Measurements from ENCODE around the gene PDE4D. TPM values are rescaled to one million over a fixed set of nuclear protein-coding genes. Genes with fewer than 3 reads are reported as not detected.

PDE4D gene
- total and polyA plus RNA-seq, 10 of the 15 experiments (the other 5 are each of a cell fraction or from before 2014, with no cell fraction given): 0.87 to 4.1 (median 2.2) TPM

DNA sequence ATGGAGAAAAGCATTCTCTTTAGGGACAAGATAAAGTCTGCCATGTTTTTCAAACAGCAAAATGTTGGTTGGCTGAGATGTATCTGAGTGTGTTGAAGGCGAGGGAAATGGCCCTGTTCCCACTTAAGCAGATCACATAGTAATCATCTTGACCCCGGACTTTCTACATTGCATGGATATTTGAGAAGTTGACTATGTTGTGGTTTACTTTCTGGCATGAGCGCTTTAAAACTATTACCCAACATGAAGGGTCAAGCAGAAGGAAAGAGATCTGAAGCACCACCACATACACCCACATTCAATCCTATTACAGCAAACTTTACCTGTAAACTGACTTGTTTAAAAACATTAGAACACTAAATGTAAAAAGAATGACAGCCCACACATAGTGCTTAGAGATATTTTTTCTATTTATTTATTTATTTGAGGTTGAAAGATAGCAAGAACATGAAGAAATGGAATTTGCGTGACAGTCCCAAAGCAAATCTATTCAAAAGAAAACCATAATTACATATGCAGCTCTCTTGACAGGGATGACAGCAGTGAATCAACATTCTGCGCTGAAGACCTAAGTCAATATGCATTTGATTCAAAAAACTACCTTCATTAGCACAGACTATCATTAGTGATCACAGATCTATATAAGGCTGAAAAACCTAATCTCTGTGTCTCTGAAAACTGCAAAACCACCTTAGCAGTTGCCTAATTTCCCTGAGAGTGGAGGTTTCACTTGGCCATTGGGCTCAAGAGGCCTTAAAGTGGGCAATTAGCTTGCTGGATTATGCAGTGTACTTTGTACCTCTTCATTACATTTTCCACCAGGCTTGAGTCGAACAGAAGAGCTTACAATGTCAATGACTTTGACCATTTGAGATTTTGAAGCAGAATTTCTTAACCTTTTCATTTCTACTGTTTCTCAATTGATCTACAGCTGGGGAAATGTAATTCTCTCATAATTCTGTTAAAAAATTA, 195.0 kb downstream of the PDE4D start:
- H3K27ac ChIP-seq (ENCODE audit: control insufficient read depth, insufficient read depth): no peak overlapping the region
- no peak overlapping the region for H3K4me2 ChIP-seq (ENCODE audit: control insufficient read depth, insufficient read depth)
- CTCF ChIA-PET: interaction anchor here (1.4 kb wide), 1 partner anchor 25 kb away, joined by 3 read pairs; no protein-coding TSS in a partner anchor
- no peaks in the 10 kb centered on the region for H3K4me1 ChIP-seq (ENCODE audit: control insufficient read depth, insufficient read depth, low read length)
- SMC1A ChIA-PET (ENCODE audit: uncharacterized antibody, unreplicated experiment): interaction anchor here (1.0 kb wide), 3 partner anchors 13 to 192 kb away, joined by 3 to 4 read pairs (median 3); no protein-coding TSS in a partner anchor
- H3K4me3 ChIP-seq: no peak overlapping the region
- no TSS peak for BruUV-seq (replicated peaks)
- no peak overlapping the region for H3K9ac ChIP-seq (ENCODE audit: control insufficient read depth, insufficient read depth, low read length)
- in situ Hi-C loops (cut with MboI) (no loop called here), intact Hi-C loops (cut with micrococcal nuclease; ENCODE audit: unreplicated experiment) (no loop called here)
- H3K79me2 ChIP-seq (ENCODE audit: control insufficient read depth, insufficient read depth, low read length): no peaks in the 10 kb centered on the region
- RAD21 ChIA-PET (ENCODE audit: unreplicated experiment): no interaction called here
- WGBS (ENCODE audit: insufficient coverage, insufficient replicate concordance, low lambda C conversion rate, missing lambda C conversion rate): 45% methylated on average over 6 of the region's 6 CpGs
- no peaks in the 10 kb centered on the region for H4K20me1 ChIP-seq (ENCODE audit: control insufficient read depth, insufficient read depth)
- DNase-seq (ENCODE audit: low read depth, low spot score) (no peak), FAIRE-seq (no peak), ATAC-seq (no peak)
- TF ChIP-seq EGR1 (IDR thresholded peaks at IDR 0.05; ENCODE audit: borderline replicate concordance in 1 of 2, low read depth in 2 of 2, low read length in 2 of 2) (no peak), BHLHE40 (IDR thresholded peaks at IDR 0.05; ENCODE audit: borderline replicate concordance in 1 of 2, low read depth in 2 of 2, low read length in 1 of 2) (no peak), YBX1 (IDR thresholded peaks at IDR 0.05) (no peak), RELA (IDR thresholded peaks at IDR 0.05; ENCODE audit: borderline replicate concordance, partially characterized antibody) (no peak), STAT3 (IDR thresholded peaks at IDR 0.05; ENCODE audit: low read depth, low read length) (no peak), SMARCA5 (IDR thresholded peaks at IDR 0.05) (no peak), POLR2AphosphoS5 (IDR thresholded peaks at IDR 0.05; ENCODE audit: low read length) (no peak)
- TF ChIP-seq, protein P1, sequence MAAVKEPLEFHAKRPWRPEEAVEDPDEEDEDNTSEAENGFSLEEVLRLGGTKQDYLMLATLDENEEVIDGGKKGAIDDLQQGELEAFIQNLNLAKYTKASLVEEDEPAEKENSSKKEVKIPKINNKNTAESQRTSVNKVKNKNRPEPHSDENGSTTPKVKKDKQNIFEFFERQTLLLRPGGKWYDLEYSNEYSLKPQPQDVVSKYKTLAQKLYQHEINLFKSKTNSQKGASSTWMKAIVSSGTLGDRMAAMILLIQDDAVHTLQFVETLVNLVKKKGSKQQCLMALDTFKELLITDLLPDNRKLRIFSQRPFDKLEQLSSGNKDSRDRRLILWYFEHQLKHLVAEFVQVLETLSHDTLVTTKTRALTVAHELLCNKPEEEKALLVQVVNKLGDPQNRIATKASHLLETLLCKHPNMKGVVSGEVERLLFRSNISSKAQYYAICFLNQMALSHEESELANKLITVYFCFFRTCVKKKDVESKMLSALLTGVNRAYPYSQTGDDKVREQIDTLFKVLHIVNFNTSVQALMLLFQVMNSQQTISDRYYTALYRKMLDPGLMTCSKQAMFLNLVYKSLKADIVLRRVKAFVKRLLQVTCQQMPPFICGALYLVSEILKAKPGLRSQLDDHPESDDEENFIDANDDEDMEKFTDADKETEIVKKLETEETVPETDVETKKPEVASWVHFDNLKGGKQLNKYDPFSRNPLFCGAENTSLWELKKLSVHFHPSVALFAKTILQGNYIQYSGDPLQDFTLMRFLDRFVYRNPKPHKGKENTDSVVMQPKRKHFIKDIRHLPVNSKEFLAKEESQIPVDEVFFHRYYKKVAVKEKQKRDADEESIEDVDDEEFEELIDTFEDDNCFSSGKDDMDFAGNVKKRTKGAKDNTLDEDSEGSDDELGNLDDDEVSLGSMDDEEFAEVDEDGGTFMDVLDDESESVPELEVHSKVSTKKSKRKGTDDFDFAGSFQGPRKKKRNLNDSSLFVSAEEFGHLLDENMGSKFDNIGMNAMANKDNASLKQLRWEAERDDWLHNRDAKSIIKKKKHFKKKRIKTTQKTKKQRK (IDR thresholded peaks at IDR 0.05; ENCODE audit: low read depth, low read length): no peak
- no peaks in the 10 kb centered on the region for H3K9me3 ChIP-seq (replicated peaks; ENCODE audit: control insufficient read depth, insufficient read depth, low read length)
- no peaks in the 10 kb centered on the region for H3K36me3 ChIP-seq (ENCODE audit: control insufficient read depth in 2 of 2, insufficient read depth in 2 of 2, low read length in 1 of 2)
- POLR2A ChIA-PET: no interaction called here
- H3K27me3 ChIP-seq (replicated peaks in 1 of 2; ENCODE audit: control insufficient read depth in 2 of 2, insufficient read depth in 2 of 2, low read length in 1 of 2): no peaks in the 10 kb centered on the region
- no peak overlapping the region for H2AFZ ChIP-seq (ENCODE audit: control insufficient read depth, low read depth, low read length)

Data from GM12878 (cell line).